ENCODE results near the gene DTNB. TPM values are rescaled to one million over a fixed set of nuclear protein-coding genes. Genes with fewer than 3 reads are reported as not detected.

Gene DTNB
- polyA plus RNA-seq, 1 of the 3 experiments (the other 2 are of a cell fraction): 15.3 TPM

DNA sequence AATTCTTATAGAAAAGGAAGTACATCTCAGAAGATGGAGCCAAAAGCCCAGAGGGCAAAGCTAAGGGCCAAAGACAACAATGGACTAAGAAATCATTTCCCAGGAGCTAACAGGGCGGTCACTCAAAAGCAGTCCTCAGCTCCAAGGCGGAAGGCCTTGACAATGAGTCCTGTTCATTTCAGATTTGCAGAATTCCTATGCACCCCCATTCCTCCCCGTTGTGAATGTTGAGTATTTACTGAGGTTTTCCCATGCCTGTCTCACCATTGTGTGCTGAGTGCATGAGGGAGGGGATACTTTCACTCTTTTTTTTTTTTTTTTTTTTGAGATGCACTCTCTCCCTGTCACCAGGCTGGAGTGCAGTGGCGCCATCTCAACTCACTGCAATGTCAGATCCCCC, 18.8 kb upstream of the DTNB start (continued):
- TF ChIP-seq, protein P1, sequence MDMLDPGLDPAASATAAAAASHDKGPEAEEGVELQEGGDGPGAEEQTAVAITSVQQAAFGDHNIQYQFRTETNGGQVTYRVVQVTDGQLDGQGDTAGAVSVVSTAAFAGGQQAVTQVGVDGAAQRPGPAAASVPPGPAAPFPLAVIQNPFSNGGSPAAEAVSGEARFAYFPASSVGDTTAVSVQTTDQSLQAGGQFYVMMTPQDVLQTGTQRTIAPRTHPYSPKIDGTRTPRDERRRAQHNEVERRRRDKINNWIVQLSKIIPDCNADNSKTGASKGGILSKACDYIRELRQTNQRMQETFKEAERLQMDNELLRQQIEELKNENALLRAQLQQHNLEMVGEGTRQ (IDR thresholded peaks at IDR 0.05; ENCODE audit: borderline replicate concordance, low read depth, low read length): no peak
- TF ChIP-seq, protein P2, sequence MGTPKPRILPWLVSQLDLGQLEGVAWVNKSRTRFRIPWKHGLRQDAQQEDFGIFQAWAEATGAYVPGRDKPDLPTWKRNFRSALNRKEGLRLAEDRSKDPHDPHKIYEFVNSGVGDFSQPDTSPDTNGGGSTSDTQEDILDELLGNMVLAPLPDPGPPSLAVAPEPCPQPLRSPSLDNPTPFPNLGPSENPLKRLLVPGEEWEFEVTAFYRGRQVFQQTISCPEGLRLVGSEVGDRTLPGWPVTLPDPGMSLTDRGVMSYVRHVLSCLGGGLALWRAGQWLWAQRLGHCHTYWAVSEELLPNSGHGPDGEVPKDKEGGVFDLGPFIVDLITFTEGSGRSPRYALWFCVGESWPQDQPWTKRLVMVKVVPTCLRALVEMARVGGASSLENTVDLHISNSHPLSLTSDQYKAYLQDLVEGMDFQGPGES (IDR thresholded peaks at IDR 0.05; ENCODE audit: low read depth, low read length): no peak
- no peak for TF ChIP-seq TEAD4 (IDR thresholded peaks at IDR 0.05; ENCODE audit: borderline replicate concordance, insufficient read depth)
- TF ChIP-seq EP300 (IDR thresholded peaks at IDR 0.05; ENCODE audit: borderline replicate concordance in 1 of 2, low read depth in 1 of 2, low read length in 1 of 2): no peak
- TF ChIP-seq, protein P3, sequence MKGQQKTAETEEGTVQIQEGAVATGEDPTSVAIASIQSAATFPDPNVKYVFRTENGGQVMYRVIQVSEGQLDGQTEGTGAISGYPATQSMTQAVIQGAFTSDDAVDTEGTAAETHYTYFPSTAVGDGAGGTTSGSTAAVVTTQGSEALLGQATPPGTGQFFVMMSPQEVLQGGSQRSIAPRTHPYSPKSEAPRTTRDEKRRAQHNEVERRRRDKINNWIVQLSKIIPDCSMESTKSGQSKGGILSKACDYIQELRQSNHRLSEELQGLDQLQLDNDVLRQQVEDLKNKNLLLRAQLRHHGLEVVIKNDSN (IDR thresholded peaks at IDR 0.05; ENCODE audit: borderline replicate concordance, low read depth): no peak
- TF ChIP-seq, protein P4, sequence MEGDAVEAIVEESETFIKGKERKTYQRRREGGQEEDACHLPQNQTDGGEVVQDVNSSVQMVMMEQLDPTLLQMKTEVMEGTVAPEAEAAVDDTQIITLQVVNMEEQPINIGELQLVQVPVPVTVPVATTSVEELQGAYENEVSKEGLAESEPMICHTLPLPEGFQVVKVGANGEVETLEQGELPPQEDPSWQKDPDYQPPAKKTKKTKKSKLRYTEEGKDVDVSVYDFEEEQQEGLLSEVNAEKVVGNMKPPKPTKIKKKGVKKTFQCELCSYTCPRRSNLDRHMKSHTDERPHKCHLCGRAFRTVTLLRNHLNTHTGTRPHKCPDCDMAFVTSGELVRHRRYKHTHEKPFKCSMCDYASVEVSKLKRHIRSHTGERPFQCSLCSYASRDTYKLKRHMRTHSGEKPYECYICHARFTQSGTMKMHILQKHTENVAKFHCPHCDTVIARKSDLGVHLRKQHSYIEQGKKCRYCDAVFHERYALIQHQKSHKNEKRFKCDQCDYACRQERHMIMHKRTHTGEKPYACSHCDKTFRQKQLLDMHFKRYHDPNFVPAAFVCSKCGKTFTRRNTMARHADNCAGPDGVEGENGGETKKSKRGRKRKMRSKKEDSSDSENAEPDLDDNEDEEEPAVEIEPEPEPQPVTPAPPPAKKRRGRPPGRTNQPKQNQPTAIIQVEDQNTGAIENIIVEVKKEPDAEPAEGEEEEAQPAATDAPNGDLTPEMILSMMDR (IDR thresholded peaks at IDR 0.05): no peak
- no peak for TF ChIP-seq FOXJ3 (CRISPR knock-in tag; IDR thresholded peaks at IDR 0.05)
- TF ChIP-seq, protein P5, sequence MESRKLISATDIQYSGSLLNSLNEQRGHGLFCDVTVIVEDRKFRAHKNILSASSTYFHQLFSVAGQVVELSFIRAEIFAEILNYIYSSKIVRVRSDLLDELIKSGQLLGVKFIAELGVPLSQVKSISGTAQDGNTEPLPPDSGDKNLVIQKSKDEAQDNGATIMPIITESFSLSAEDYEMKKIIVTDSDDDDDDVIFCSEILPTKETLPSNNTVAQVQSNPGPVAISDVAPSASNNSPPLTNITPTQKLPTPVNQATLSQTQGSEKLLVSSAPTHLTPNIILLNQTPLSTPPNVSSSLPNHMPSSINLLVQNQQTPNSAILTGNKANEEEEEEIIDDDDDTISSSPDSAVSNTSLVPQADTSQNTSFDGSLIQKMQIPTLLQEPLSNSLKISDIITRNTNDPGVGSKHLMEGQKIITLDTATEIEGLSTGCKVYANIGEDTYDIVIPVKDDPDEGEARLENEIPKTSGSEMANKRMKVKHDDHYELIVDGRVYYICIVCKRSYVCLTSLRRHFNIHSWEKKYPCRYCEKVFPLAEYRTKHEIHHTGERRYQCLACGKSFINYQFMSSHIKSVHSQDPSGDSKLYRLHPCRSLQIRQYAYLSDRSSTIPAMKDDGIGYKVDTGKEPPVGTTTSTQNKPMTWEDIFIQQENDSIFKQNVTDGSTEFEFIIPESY (IDR thresholded peaks at IDR 0.05; ENCODE audit: borderline replicate concordance, low read depth): no peak
- TF ChIP-seq FOXM1 (IDR thresholded peaks at IDR 0.05; ENCODE audit: low read depth): no peak
- TF ChIP-seq FOSL2 (IDR thresholded peaks at IDR 0.05; ENCODE audit: borderline replicate concordance, low read depth): no peak
- TF ChIP-seq POLR2AphosphoS5 (IDR thresholded peaks at IDR 0.05; ENCODE audit: low read depth, low read length): no peak

DNA sequence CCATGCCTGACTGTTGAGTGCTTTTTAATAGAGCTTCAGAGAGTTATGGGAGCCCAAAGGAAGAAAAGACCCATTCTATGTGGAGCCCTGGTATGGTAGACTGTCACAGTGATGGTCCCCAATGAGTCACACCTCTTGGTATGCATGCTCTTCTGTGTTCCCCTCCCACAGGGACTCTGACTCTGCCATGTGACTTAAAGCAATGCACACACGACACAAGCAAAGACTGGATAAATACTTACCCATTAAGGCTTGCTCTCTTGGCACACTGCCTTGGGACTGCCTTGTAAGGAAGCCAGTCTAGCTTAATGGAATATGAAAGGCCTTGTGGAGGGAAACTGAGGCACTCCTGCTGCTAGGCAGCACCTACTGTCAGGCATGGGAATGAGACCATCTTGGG, 16.7 kb upstream of the DTNB start:
- H3K4me2 ChIP-seq: no peak overlapping the region
- no peaks in the 10 kb centered on the region for H3K9me2 ChIP-seq
- no peaks in the 10 kb centered on the region for H3K79me2 ChIP-seq (ENCODE audit: insufficient read depth)
- no peaks in the 10 kb centered on the region for H3K36me3 ChIP-seq (replicated peaks in 1 of 2; ENCODE audit: control insufficient read depth in 1 of 2, insufficient read depth in 2 of 2, low read length in 1 of 2)
- no peaks in the 10 kb centered on the region for H3K4me1 ChIP-seq (ENCODE audit: control insufficient read depth in 1 of 2, insufficient read depth in 2 of 2, low read depth in 1 of 2, low read length in 1 of 2)
- ChIA-PET POLR2A (no interaction called here), CTCF (interaction anchor here (1.1 to 8.4 kb wide), 2 partner anchors 10 to 524 kb away, joined by 3 to 101 read pairs; no protein-coding TSS in a partner anchor)
- H3K27me3 ChIP-seq (ENCODE audit: insufficient read depth): no peaks in the 10 kb centered on the region
- WGBS (ENCODE audit: low lambda C conversion rate): 33% methylated on average over 1 of the region's 1 CpG
- no peaks in the 10 kb centered on the region for H3K9me3 ChIP-seq
- no peaks in the 10 kb centered on the region for H4K20me1 ChIP-seq (ENCODE audit: insufficient read depth)
- DNase-seq: no peak
- H2AFZ ChIP-seq (ENCODE audit: low read depth): no peak overlapping the region
- no peak overlapping the region for H3K4me3 ChIP-seq (ENCODE audit: low read depth in 2 of 2, low read length in 1 of 2)
- no peak overlapping the region for H3K9ac ChIP-seq
- H3K27ac ChIP-seq (ENCODE audit: low read depth in 2 of 2, low read length in 1 of 2): no peak overlapping the region
- no peaks in the 10 kb centered on the region for H3F3A ChIP-seq (replicated peaks; ENCODE audit: insufficient read depth)
- TF ChIP-seq, protein P1 (IDR thresholded peaks at IDR 0.05; ENCODE audit: borderline replicate concordance, low read depth, low read length): no peak
- no peak for TF ChIP-seq TAF1 (IDR thresholded peaks at IDR 0.05; ENCODE audit: borderline replicate concordance, low read depth, low read length)
- TF ChIP-seq MXI1 (IDR thresholded peaks at IDR 0.05; ENCODE audit: low read depth, low read length): no peak
- no peak for TF ChIP-seq ELF1 (IDR thresholded peaks at IDR 0.05)
- no peak for TF ChIP-seq CHD2 (IDR thresholded peaks at IDR 0.05; ENCODE audit: low read length, partially characterized antibody)
- no peak for TF ChIP-seq RFX5 (IDR thresholded peaks at IDR 0.05; ENCODE audit: low read length)
- TF ChIP-seq YY1 (IDR thresholded peaks at IDR 0.05; ENCODE audit: low read depth): no peak
- TF ChIP-seq FOXJ3 (CRISPR knock-in tag; IDR thresholded peaks at IDR 0.05): no peak
- no peak for TF ChIP-seq GABPA (IDR thresholded peaks at IDR 0.05; ENCODE audit: low read depth)
- TF ChIP-seq, protein P6, sequence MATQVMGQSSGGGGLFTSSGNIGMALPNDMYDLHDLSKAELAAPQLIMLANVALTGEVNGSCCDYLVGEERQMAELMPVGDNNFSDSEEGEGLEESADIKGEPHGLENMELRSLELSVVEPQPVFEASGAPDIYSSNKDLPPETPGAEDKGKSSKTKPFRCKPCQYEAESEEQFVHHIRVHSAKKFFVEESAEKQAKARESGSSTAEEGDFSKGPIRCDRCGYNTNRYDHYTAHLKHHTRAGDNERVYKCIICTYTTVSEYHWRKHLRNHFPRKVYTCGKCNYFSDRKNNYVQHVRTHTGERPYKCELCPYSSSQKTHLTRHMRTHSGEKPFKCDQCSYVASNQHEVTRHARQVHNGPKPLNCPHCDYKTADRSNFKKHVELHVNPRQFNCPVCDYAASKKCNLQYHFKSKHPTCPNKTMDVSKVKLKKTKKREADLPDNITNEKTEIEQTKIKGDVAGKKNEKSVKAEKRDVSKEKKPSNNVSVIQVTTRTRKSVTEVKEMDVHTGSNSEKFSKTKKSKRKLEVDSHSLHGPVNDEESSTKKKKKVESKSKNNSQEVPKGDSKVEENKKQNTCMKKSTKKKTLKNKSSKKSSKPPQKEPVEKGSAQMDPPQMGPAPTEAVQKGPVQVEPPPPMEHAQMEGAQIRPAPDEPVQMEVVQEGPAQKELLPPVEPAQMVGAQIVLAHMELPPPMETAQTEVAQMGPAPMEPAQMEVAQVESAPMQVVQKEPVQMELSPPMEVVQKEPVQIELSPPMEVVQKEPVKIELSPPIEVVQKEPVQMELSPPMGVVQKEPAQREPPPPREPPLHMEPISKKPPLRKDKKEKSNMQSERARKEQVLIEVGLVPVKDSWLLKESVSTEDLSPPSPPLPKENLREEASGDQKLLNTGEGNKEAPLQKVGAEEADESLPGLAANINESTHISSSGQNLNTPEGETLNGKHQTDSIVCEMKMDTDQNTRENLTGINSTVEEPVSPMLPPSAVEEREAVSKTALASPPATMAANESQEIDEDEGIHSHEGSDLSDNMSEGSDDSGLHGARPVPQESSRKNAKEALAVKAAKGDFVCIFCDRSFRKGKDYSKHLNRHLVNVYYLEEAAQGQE (IDR thresholded peaks at IDR 0.05; ENCODE audit: low read depth, low read length): no peak
- no peak for TF ChIP-seq EZH2phosphoT487 (IDR thresholded peaks at IDR 0.05; ENCODE audit: borderline replicate concordance, low read depth)

Data from SK-N-SH (cell line).